IPS-20b (cell line): ENCODE data around the gene FEZ2.

Source experiments
- H3K27ac ChIP-seq: one replicate; pipeline ENCODE4 v1.5.1; 2013; ENCODE audit warnings: low read length
- H3K27me3 ChIP-seq: 2 replicates; pipeline ENCODE4 v1.6.1; 2013; ENCODE audit warnings: mild to moderate bottlenecking, low read length, inconsistent platforms; ENCODE audit not compliant: insufficient read depth
- H3K36me3 ChIP-seq: 2 replicates; pipeline ENCODE4 v1.6.1; 2013; ENCODE audit warnings: low read depth, mild to moderate bottlenecking, inconsistent platforms, low read length, moderate library complexity; ENCODE audit not compliant: insufficient read depth
- H3K4me1 ChIP-seq: 2 replicates; pipeline ENCODE4 v1.6.1; 2013; ENCODE audit warnings: mild to moderate bottlenecking, control low read depth, inconsistent platforms, low read length, moderate library complexity; ENCODE audit not compliant: insufficient read depth
- H3K4me3 ChIP-seq: 2 replicates; pipeline ENCODE4 v1.5.1; 2013; ENCODE audit warnings: mild to moderate bottlenecking, low read length, inconsistent platforms
- H3K9ac ChIP-seq: 2 replicates; pipeline ENCODE4 v1.6.1; 2013; ENCODE audit warnings: low read depth, mild to moderate bottlenecking, inconsistent platforms, low read length, moderate library complexity
- H3K9me3 ChIP-seq: 2 replicates; pipeline ENCODE4 v1.6.1; 2013; ENCODE audit warnings: mild to moderate bottlenecking, low read depth, low read length, inconsistent platforms; ENCODE audit not compliant: insufficient read depth

The FEZ2 gene

GRCh38 chr2:36559221-36559942, 38.6 kb downstream of the FEZ2 start:
- no peak overlapping the region for H3K27ac ChIP-seq
- no peak overlapping the region for H3K9ac ChIP-seq
- H3K4me1 ChIP-seq = peaks cover 27% of the 10 kb centered on the region
- H3K36me3 ChIP-seq = peaks cover 8% of the 10 kb centered on the region
- no peaks in the 10 kb centered on the region for H3K27me3 ChIP-seq
- H3K4me3 ChIP-seq = no peak overlapping the region
- no peaks in the 10 kb centered on the region for H3K9me3 ChIP-seq

GRCh38 chr2:36556842-36557241, 41.1 kb downstream of the FEZ2 start:
- peaks cover 18% of the 10 kb centered on the region for H3K36me3 ChIP-seq
- H3K27ac ChIP-seq = no peak overlapping the region
- no peak overlapping the region for H3K9ac ChIP-seq
- no peak overlapping the region for H3K4me3 ChIP-seq
- H3K4me1 ChIP-seq = peaks cover 13% of the 10 kb centered on the region
- H3K27me3 ChIP-seq = no peaks in the 10 kb centered on the region
- no peaks in the 10 kb centered on the region for H3K9me3 ChIP-seq

- Histone ChIP-seq H3K4me3 (no peak overlapping the region), H3K36me3 (peaks cover 28% of the 10 kb centered on the region), H3K27ac (no peak overlapping the region), H3K9me3 (no peaks in the 10 kb centered on the region), H3K9ac (no peak overlapping the region), H3K4me1 (peaks cover 8% of the 10 kb centered on the region), H3K27me3 (no peaks in the 10 kb centered on the region)
These were observed 42.2 kb downstream of the FEZ2 start for GRCh38 chr2:36555789-36556188.

- Histone ChIP-seq H3K4me1 (peaks cover 4% of the 10 kb centered on the region), H3K27me3 (no peaks in the 10 kb centered on the region), H3K27ac (no peak overlapping the region), H3K4me3 (no peak overlapping the region), H3K36me3 (peaks cover 39% of the 10 kb centered on the region), H3K9me3 (no peaks in the 10 kb centered on the region), H3K9ac (no peak overlapping the region)
These were observed 43.4 kb downstream of the FEZ2 start for GRCh38 chr2:36554531-36554930.

- no peak overlapping the region for H3K27ac ChIP-seq
- H3K27me3 ChIP-seq = no peaks in the 10 kb centered on the region
- H3K9ac ChIP-seq = no peak overlapping the region
- peaks cover 48% of the 10 kb centered on the region for H3K36me3 ChIP-seq
- no peaks in the 10 kb centered on the region for H3K4me1 ChIP-seq
- H3K4me3 ChIP-seq = no peak overlapping the region
- no peaks in the 10 kb centered on the region for H3K9me3 ChIP-seq
These were observed 44.3 kb downstream of the FEZ2 start for GRCh38 chr2:36553683-36554082.

- Histone ChIP-seq H3K9ac (no peak overlapping the region), H3K27ac (no peak overlapping the region), H3K4me1 (no peaks in the 10 kb centered on the region), H3K9me3 (no peaks in the 10 kb centered on the region), H3K4me3 (no peak overlapping the region), H3K27me3 (no peaks in the 10 kb centered on the region), H3K36me3 (peaks cover 78% of the 10 kb centered on the region)
These were observed 48.0 kb downstream of the FEZ2 start for GRCh38 chr2:36550006-36550405.

- H3K9me3 ChIP-seq = no peaks in the 10 kb centered on the region
- H3K9ac ChIP-seq = no peak overlapping the region
- H3K27ac ChIP-seq = no peak overlapping the region
- no peaks in the 10 kb centered on the region for H3K4me1 ChIP-seq
- no peaks in the 10 kb centered on the region for H3K27me3 ChIP-seq
- H3K36me3 ChIP-seq = peaks cover 84% of the 10 kb centered on the region
- no peak overlapping the region for H3K4me3 ChIP-seq
These were observed 48.8 kb downstream of the FEZ2 start for GRCh38 chr2:36549165-36549574.

GRCh38 chr2:36547906-36548305, 50.1 kb downstream of the FEZ2 start:
- no peak overlapping the region for H3K27ac ChIP-seq
- H3K4me3 ChIP-seq = no peak overlapping the region

GRCh38 chr2:36545871-36546416, 52.0 kb downstream of the FEZ2 start:
- H3K4me1 ChIP-seq = no peaks in the 10 kb centered on the region
- no peak overlapping the region for H3K4me3 ChIP-seq
- no peaks in the 10 kb centered on the region for H3K9me3 ChIP-seq
- H3K36me3 ChIP-seq = peaks cover 94% of the 10 kb centered on the region
- no peak overlapping the region for H3K9ac ChIP-seq
- H3K27ac ChIP-seq = no peak overlapping the region
- no peaks in the 10 kb centered on the region for H3K27me3 ChIP-seq

More at GRCh38 chr2:36547906-36548305, 50.1 kb downstream of the FEZ2 start:
- Histone ChIP-seq H3K36me3 (peaks cover 93% of the 10 kb centered on the region), H3K9me3 (no peaks in the 10 kb centered on the region), H3K27me3 (no peaks in the 10 kb centered on the region), H3K9ac (no peak overlapping the region), H3K4me1 (no peaks in the 10 kb centered on the region)

- H3K27ac ChIP-seq = no peak overlapping the region
These were observed 53.2 kb downstream of the FEZ2 start for GRCh38 chr2:36544638-36545338.

GRCh38 chr2:36541891-36542595, 55.9 kb downstream of the FEZ2 start:
- H3K9ac ChIP-seq = no peak overlapping the region
- no peak overlapping the region for H3K4me3 ChIP-seq
- H3K27ac ChIP-seq = no peak overlapping the region
- no peaks in the 10 kb centered on the region for H3K27me3 ChIP-seq
- H3K9me3 ChIP-seq = no peaks in the 10 kb centered on the region
- peaks cover 94% of the 10 kb centered on the region for H3K36me3 ChIP-seq
- H3K4me1 ChIP-seq = no peaks in the 10 kb centered on the region

More at GRCh38 chr2:36544638-36545338, 53.2 kb downstream of the FEZ2 start:
- Histone ChIP-seq H3K4me1 (no peaks in the 10 kb centered on the region), H3K9ac (no peak overlapping the region), H3K36me3 (peaks cover 94% of the 10 kb centered on the region), H3K27me3 (no peaks in the 10 kb centered on the region), H3K4me3 (no peak overlapping the region), H3K9me3 (no peaks in the 10 kb centered on the region)
